Measurements from ENCODE around the gene ZNRD2. TPM values are rescaled to one million over a fixed set of nuclear protein-coding genes. Genes with fewer than 3 reads are reported as not detected.

Gene ZNRD2
- total and polyA plus RNA-seq, 2 donors from 2014 or later: 32.0 to 60.4 TPM

GRCh38 chr11:65618763-65619162 lies 48.5 kb downstream of the ZNRD2 start:
- Histone ChIP-seq H3K4me3 (ENCODE audit: low read length in 3 of 3) (no peak overlapping the region), H3K36me3 (ENCODE audit: control insufficient read depth in 2 of 3, insufficient read depth in 3 of 3, low read length in 3 of 3) (peaks cover 2 to 12% (median 8%) of the 10 kb centered on the region in 3 donors), H3K27ac (ENCODE audit: low read depth in 2 of 2, low read length in 2 of 2) (no peak overlapping the region), H3K9ac (ENCODE audit: low read length in 3 of 3) (no peak overlapping the region), H3K9me3 (ENCODE audit: control insufficient read depth in 2 of 3, insufficient read depth in 1 of 3, low read length in 3 of 3) (no peaks in the 10 kb centered on the region), H3K4me1 (ENCODE audit: control insufficient read depth in 2 of 3, insufficient read depth in 2 of 3, low read depth in 1 of 3, low read length in 3 of 3) (peaks cover 0 to 13% (median 0%) of the 10 kb centered on the region in 3 donors), H3K27me3 (ENCODE audit: control insufficient read depth, insufficient read depth, low read length) (no peaks in the 10 kb centered on the region)
- TF ChIP-seq, protein P1, sequence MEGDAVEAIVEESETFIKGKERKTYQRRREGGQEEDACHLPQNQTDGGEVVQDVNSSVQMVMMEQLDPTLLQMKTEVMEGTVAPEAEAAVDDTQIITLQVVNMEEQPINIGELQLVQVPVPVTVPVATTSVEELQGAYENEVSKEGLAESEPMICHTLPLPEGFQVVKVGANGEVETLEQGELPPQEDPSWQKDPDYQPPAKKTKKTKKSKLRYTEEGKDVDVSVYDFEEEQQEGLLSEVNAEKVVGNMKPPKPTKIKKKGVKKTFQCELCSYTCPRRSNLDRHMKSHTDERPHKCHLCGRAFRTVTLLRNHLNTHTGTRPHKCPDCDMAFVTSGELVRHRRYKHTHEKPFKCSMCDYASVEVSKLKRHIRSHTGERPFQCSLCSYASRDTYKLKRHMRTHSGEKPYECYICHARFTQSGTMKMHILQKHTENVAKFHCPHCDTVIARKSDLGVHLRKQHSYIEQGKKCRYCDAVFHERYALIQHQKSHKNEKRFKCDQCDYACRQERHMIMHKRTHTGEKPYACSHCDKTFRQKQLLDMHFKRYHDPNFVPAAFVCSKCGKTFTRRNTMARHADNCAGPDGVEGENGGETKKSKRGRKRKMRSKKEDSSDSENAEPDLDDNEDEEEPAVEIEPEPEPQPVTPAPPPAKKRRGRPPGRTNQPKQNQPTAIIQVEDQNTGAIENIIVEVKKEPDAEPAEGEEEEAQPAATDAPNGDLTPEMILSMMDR (IDR thresholded peaks at IDR 0.05; ENCODE audit: borderline replicate concordance, extremely low read depth, insufficient read depth): no peak
- DNase-seq (no peak), FAIRE-seq (no peak)
- intact Hi-C loops (cut with DNase I): no loop called here

GRCh38 chr11:65619281-65619928 lies 49.1 kb downstream of the ZNRD2 start:
- Histone ChIP-seq H3K4me1 (ENCODE audit: control insufficient read depth in 2 of 3, insufficient read depth in 2 of 3, low read depth in 1 of 3, low read length in 3 of 3) (peaks cover 0 to 13% (median 0%) of the 10 kb centered on the region in 3 donors), H3K4me3 (ENCODE audit: low read length in 3 of 3) (no peak overlapping the region), H3K27ac (ENCODE audit: low read depth in 2 of 2, low read length in 2 of 2) (no peak overlapping the region), H3K36me3 (ENCODE audit: control insufficient read depth in 2 of 3, insufficient read depth in 3 of 3, low read length in 3 of 3) (peaks cover 2 to 12% (median 8%) of the 10 kb centered on the region in 3 donors), H3K27me3 (ENCODE audit: control insufficient read depth, insufficient read depth, low read length) (no peaks in the 10 kb centered on the region), H3K9ac (ENCODE audit: low read length in 3 of 3) (no peak overlapping the region), H3K9me3 (ENCODE audit: control insufficient read depth in 2 of 3, insufficient read depth in 1 of 3, low read length in 3 of 3) (no peaks in the 10 kb centered on the region)
- TF ChIP-seq, protein P1 (IDR thresholded peaks at IDR 0.05; ENCODE audit: borderline replicate concordance, extremely low read depth, insufficient read depth): no peak
- FAIRE-seq: no peak
- no peak for DNase-seq
- intact Hi-C loops (cut with DNase I): no loop called here

DNA sequence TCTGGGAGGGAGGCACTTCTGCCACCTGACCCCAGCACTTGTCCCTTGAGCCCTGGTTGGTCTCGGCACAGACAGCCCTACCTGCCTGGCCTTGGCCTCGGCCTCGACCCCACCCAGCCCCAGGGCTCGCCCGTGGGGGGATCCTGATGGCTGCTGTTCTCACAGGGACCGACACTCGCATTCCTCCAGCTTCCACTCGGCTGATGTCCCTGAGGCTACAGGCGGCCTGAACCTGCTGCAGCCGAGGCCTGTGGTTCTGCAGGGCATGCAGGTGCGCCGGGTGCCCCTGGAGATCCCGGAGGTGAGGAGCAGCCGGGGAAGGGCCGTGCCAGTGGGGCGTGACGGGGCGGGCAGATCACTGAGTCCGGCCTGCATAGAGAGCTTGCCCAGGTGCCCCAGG lies 50.4 kb downstream of the ZNRD2 start:
- peaks cover 2 to 12% (median 10%) of the 10 kb centered on the region in 3 donors for H3K36me3 ChIP-seq (ENCODE audit: control insufficient read depth in 2 of 3, insufficient read depth in 3 of 3, low read length in 3 of 3)
- no peak for DNase-seq
- TF ChIP-seq, protein P1 (IDR thresholded peaks at IDR 0.05; ENCODE audit: borderline replicate concordance, extremely low read depth, insufficient read depth): no peak
- H3K4me3 ChIP-seq (ENCODE audit: low read length in 3 of 3): no peak overlapping the region
- H3K4me1 ChIP-seq (ENCODE audit: control insufficient read depth in 2 of 3, insufficient read depth in 2 of 3, low read depth in 1 of 3, low read length in 3 of 3): peaks cover 0 to 13% (median 0%) of the 10 kb centered on the region in 3 donors
- H3K27me3 ChIP-seq (ENCODE audit: control insufficient read depth, insufficient read depth, low read length): no peaks in the 10 kb centered on the region
- intact Hi-C loops (cut with DNase I): no loop called here
- H3K9ac ChIP-seq (ENCODE audit: low read length in 3 of 3): no peak overlapping the region
- H3K9me3 ChIP-seq (ENCODE audit: control insufficient read depth in 2 of 3, insufficient read depth in 1 of 3, low read length in 3 of 3): no peaks in the 10 kb centered on the region
- no peak overlapping the region for H3K27ac ChIP-seq (ENCODE audit: low read depth in 2 of 2, low read length in 2 of 2)
- FAIRE-seq: no peak
